IMR-90 (cell line): ENCODE data around the gene MIEF1. TPM values are rescaled to one million over a fixed set of nuclear protein-coding genes. Genes with fewer than 3 reads are reported as not detected.

Experiments used
- ATAC-seq: fragments of 200-7000 bp; cut with Tn5 transposase; 2 replicates; pipeline ENCODE4 v1.9.1; 2020; ENCODE audit warnings: low read depth, mild to moderate bottlenecking, moderate library complexity
- BruUV-seq: library from RNA; stranded (reverse); fragments of 400-500 nt; replicated peaks from 2 replicates; lab custom pipeline; 2021; lab: Mats Ljungman, UMichigan
- CTCF ChIA-PET: fragments of 300-600 bp; formaldehyde crosslinking; extraction: SDS; loops from one replicate; lab custom pipeline; 2021; ENCODE audit warnings: antibody characterized with exemption; lab: Yijun Ruan, JAX
- POLR2A ChIA-PET: fragments of 300-600 bp; sonication (Branson Sonifier 250); formaldehyde crosslinking; loops from one replicate; lab custom pipeline; 2022; ENCODE audit warnings: antibody characterized with exemption; ENCODE audit not compliant: unreplicated experiment; lab: Charles Lee
- DNase-seq: peaks from one replicate; pipeline ENCODE4 v3.0.0; 2013
- H2AFZ ChIP-seq: replicated peaks from 2 replicates; pipeline ENCODE3; 2013; ENCODE audit warnings: low read length, mild to moderate bottlenecking; ENCODE audit not compliant: poor library complexity
- H2AK5ac ChIP-seq: 2 replicates; pipeline ENCODE4 v1.6.1; 2013; ENCODE audit warnings: low read depth, low read length, inconsistent platforms
- H2AK9ac ChIP-seq: replicated peaks from 2 replicates; pipeline ENCODE3; 2013; ENCODE audit warnings: mild to moderate bottlenecking, low read depth, low read length, moderate library complexity; ENCODE audit not compliant: poor library complexity
- H2BK120ac ChIP-seq: 2 replicates; pipeline ENCODE4 v1.6.1; 2013; ENCODE audit warnings: low read depth, low read length, inconsistent platforms
- H2BK15ac ChIP-seq: 3 replicates; pipeline ENCODE4 v1.6.1; 2013; ENCODE audit warnings: low read depth, low read length, inconsistent platforms
- H2BK20ac ChIP-seq: 2 replicates; pipeline ENCODE4 v1.6.1; 2013; ENCODE audit warnings: low read depth, mild to moderate bottlenecking, inconsistent platforms, low read length, moderate library complexity
- H2BK5ac ChIP-seq: 2 replicates; pipeline ENCODE4 v1.6.1; 2013; ENCODE audit warnings: mild to moderate bottlenecking, low read depth, low read length, inconsistent platforms; ENCODE audit not compliant: poor library complexity, severe bottlenecking
- H3K14ac ChIP-seq: replicated peaks from 2 replicates; pipeline ENCODE4 v1.6.1; 2013; ENCODE audit warnings: low read depth, low read length, inconsistent platforms
- H3K18ac ChIP-seq: 2 replicates; pipeline ENCODE4 v1.6.1; 2013; ENCODE audit warnings: low read depth, low read length, control low read depth
- H3K23ac ChIP-seq: 2 replicates; pipeline ENCODE4 v1.6.1; 2013; ENCODE audit warnings: low read depth, low read length, inconsistent platforms
- H3K27ac ChIP-seq: 2 replicates; pipeline ENCODE4 v1.5.1; 2013; ENCODE audit warnings: mild to moderate bottlenecking, control low read depth, low read length; ENCODE audit not compliant: insufficient read depth
- H3K27me3 ChIP-seq: 2 replicates; pipeline ENCODE4 v1.6.1; 2013; ENCODE audit warnings: low read length; ENCODE audit not compliant: control insufficient read depth, insufficient read depth
- H3K36me3 ChIP-seq: 2 replicates; pipeline ENCODE4 v1.6.1; 2013; ENCODE audit warnings: low read length, mixed read lengths; ENCODE audit not compliant: control insufficient read depth, insufficient read depth
- H3K4ac ChIP-seq: 2 replicates; pipeline ENCODE4 v1.6.1; 2013; ENCODE audit warnings: low read depth, low read length, inconsistent platforms
- H3K4me1 ChIP-seq: 2 replicates; pipeline ENCODE4 v1.6.1; 2013; ENCODE audit warnings: low read length, mixed read lengths; ENCODE audit not compliant: control insufficient read depth, insufficient read depth
- H3K4me2 ChIP-seq: 2 replicates; pipeline ENCODE4 v1.6.1; 2013; ENCODE audit warnings: low read depth, mild to moderate bottlenecking, control low read depth, low read length, moderate library complexity
- H3K4me3 ChIP-seq: 2 replicates; pipeline ENCODE4 v1.5.1; 2013; ENCODE audit warnings: low read depth, mild to moderate bottlenecking, control low read depth, low read length, moderate library complexity; ENCODE audit not compliant: insufficient read depth
- H3K56ac ChIP-seq: 2 replicates; pipeline ENCODE4 v1.6.1; 2013; ENCODE audit warnings: low read length, inconsistent platforms; ENCODE audit not compliant: insufficient read depth; ENCODE audit errors: extremely low read depth
- H3K79me1 ChIP-seq, 2 experiments: 2 replicates each; pipeline ENCODE4 v1.6.1; 2013; ENCODE audit warnings: low read length in 2 of 2, inconsistent platforms in 1 of 2, low read depth in 1 of 2
- H3K9ac ChIP-seq: 2 replicates; pipeline ENCODE4 v1.6.1; 2013; ENCODE audit warnings: low read depth, low read length, control low read depth
- H3K9me1 ChIP-seq: 2 replicates; pipeline ENCODE4 v1.6.1; 2013; ENCODE audit warnings: low read length, inconsistent platforms; ENCODE audit not compliant: insufficient read depth
- H3K9me3 ChIP-seq: 2 replicates; pipeline ENCODE4 v1.6.1; 2013; ENCODE audit warnings: low read length; ENCODE audit not compliant: control insufficient read depth, insufficient read depth
- H4K20me1 ChIP-seq: 2 replicates; pipeline ENCODE4 v1.6.1; 2013; ENCODE audit warnings: low read length, inconsistent platforms; ENCODE audit not compliant: insufficient read depth
- H4K5ac ChIP-seq: 2 replicates; pipeline ENCODE4 v1.6.1; 2013; ENCODE audit warnings: mild to moderate bottlenecking, low read depth, low read length, control low read depth
- H4K8ac ChIP-seq, 2 experiments: 2 replicates each; pipeline ENCODE4 v1.6.1; 2013; ENCODE audit warnings: low read depth in 2 of 2, low read length in 2 of 2, control low read depth in 1 of 2, inconsistent platforms in 1 of 2
- H4K91ac ChIP-seq: 2 replicates; pipeline ENCODE4 v1.6.1; 2013; ENCODE audit warnings: low read depth, low read length, inconsistent platforms; ENCODE audit not compliant: insufficient read depth
- BHLHE40 ChIP-seq: fragments of 150-350 bp; IDR thresholded peaks from 2 replicates; pipeline ENCODE4 v1.6.1; 2016; ENCODE audit warnings: mild to moderate bottlenecking, low read depth, low read length
- CEBPB ChIP-seq: IDR thresholded peaks from 2 replicates; pipeline ENCODE4 v1.6.1; 2012; ENCODE audit warnings: low read depth, low read length, improper control_type of control experiment
- CHD1 ChIP-seq: IDR thresholded peaks from 2 replicates; pipeline ENCODE4 v1.6.1; 2012; ENCODE audit warnings: low read depth, low read length, improper control_type of control experiment
- CTCF ChIP-seq: conservative IDR thresholded peaks from 2 replicates; pipeline ENCODE4 v1.5.1; 2012; ENCODE audit warnings: mild to moderate bottlenecking, low read depth, low read length, improper control_type of control experiment
- ELK1 ChIP-seq: fragments of 150-350 bp; IDR thresholded peaks from 2 replicates; pipeline ENCODE4 v1.6.1; 2016; ENCODE audit warnings: low read depth, mild to moderate bottlenecking, low read length, moderate library complexity, borderline replicate concordance
- FOS ChIP-seq: fragments of 150-350 bp; IDR thresholded peaks from 2 replicates; pipeline ENCODE4 v1.6.1; 2016; ENCODE audit warnings: low read depth, low read length
- MAFK ChIP-seq: IDR thresholded peaks from 2 replicates; pipeline ENCODE4 v1.6.1; 2012; ENCODE audit warnings: low read depth, low read length, improper control_type of control experiment
- MAZ ChIP-seq: IDR thresholded peaks from 2 replicates; pipeline ENCODE4 v1.6.1; 2012; ENCODE audit warnings: low read depth, mild to moderate bottlenecking, low read length, improper control_type of control experiment, moderate library complexity, borderline replicate concordance
- MXI1 ChIP-seq: IDR thresholded peaks from 2 replicates; pipeline ENCODE4 v1.6.1; 2012; ENCODE audit warnings: low read depth, mild to moderate bottlenecking, low read length, moderate library complexity, borderline replicate concordance
- NFE2L2 ChIP-seq: fragments of 150-350 bp; IDR thresholded peaks from 2 replicates; pipeline ENCODE4 v1.6.1; 2016; ENCODE audit warnings: low read depth, mild to moderate bottlenecking, low read length
- POLR2A ChIP-seq: IDR thresholded peaks from 2 replicates; pipeline ENCODE4 v1.6.1; 2012; ENCODE audit warnings: mild to moderate bottlenecking, low read depth, low read length
- RAD21 ChIP-seq: IDR thresholded peaks from 2 replicates; pipeline ENCODE4 v1.6.1; 2012; ENCODE audit warnings: low read length, improper control_type of control experiment
- RCOR1 ChIP-seq: IDR thresholded peaks from 2 replicates; pipeline ENCODE4 v1.6.1; 2012; ENCODE audit warnings: mild to moderate bottlenecking, low read length, improper control_type of control experiment; ENCODE audit not compliant: insufficient replicate concordance
- RFX5 ChIP-seq: IDR thresholded peaks from 2 replicates; pipeline ENCODE4 v1.8.0; 2012; ENCODE audit warnings: low read depth, mild to moderate bottlenecking, low read length, moderate library complexity
- SMC3 ChIP-seq: fragments of 150-350 bp; IDR thresholded peaks from 2 replicates; pipeline ENCODE4 v1.6.1; 2016; ENCODE audit warnings: low read depth, mild to moderate bottlenecking, antibody characterized with exemption, low read length, moderate library complexity
- USF2 ChIP-seq: fragments of 150-350 bp; IDR thresholded peaks from 2 replicates; pipeline ENCODE4 v1.6.1; 2017; ENCODE audit warnings: mild to moderate bottlenecking, antibody characterized with exemption, low read length, low read depth
- WGBS, 2 experiments: methylation state at CpG; one replicate each; pipeline versions ENCODE4 v1.1.5 to v1.1.7; 2013; ENCODE audit warnings: missing lambda C conversion rate in 2 of 2; ENCODE audit not compliant: insufficient read length in 1 of 2; ENCODE audit errors: extremely low coverage in 2 of 2; 5-methylcytosine and 5-hydroxymethylcytosine counted together
- dilution Hi-C: fragments of 300-500 bp; cut with HindIII; formaldehyde crosslinking; loops from one replicate; pipeline ENCODE4 v1.14.3; 2018; ENCODE audit warnings: low sequenced_read_pairs; ENCODE audit not compliant: unreplicated experiment
- in situ Hi-C: fragments of 300-500 bp; cut with MboI; formaldehyde crosslinking; loops from 3 replicates; pipeline ENCODE4 v1.14.3; 2019; ENCODE audit warnings: low sequenced_read_pairs, inconsistent platforms, mixed read lengths
- intact Hi-C: fragments of 100-400 bp; cut with micrococcal nuclease; formaldehyde crosslinking; loops from 2 replicates; pipeline ENCODE4 v1.10.0; 2022
- polyA plus RNA-seq, 3 experiments: library from polyadenylated mRNA; depleted of rRNA; stranded (reverse); fragments of >200 nt; gene quantifications; 2 replicates each; pipeline ENCODE4 v1.2.3, GENCODE V29; 2012; ENCODE audit warnings: low replicate concordance in 1 of 3
- total RNA-seq: library from RNA; depleted of rRNA; stranded (reverse); fragments of >200 nt; gene quantifications from 2 replicates; pipeline ENCODE4 v1.2.3, GENCODE V29; 2012

The MIEF1 gene
- total and polyA plus RNA-seq, 2 of the 4 experiments (the other 2 are of a cell fraction) = 9.7 to 16.9 TPM

GRCh38 chr22:39529487-39529851 lies 27.4 kb downstream of the MIEF1 start:
- TF ChIP-seq CHD1 (no peak), MAFK (no peak), BHLHE40 (no peak), NFE2L2 (no peak), ELK1 (no peak), MAZ (no peak), CEBPB (no peak), CTCF (no peak), MXI1 (no peak), FOS (no peak), SMC3 (no peak), USF2 (no peak), RAD21 (no peak), POLR2A (no peak), RFX5 (no peak), RCOR1 (no peak)
- Histone ChIP-seq H3K14ac (no peak overlapping the region), H3K9ac (no peak overlapping the region), H4K5ac (no peak overlapping the region), H2AK9ac (peak overlapping the region; percentile 73), H2BK120ac (no peak overlapping the region), H3K79me1 (peaks cover 23 to 71% of the 10 kb centered on the region in 2 experiments), H3K4me3 (no peak overlapping the region), H2BK20ac (no peak overlapping the region), H2AK5ac (no peak overlapping the region), H3K4me2 (no peak overlapping the region), H4K91ac (no peak overlapping the region), H2BK5ac (no peak overlapping the region), H2BK15ac (no peak overlapping the region), H3K9me3 (no peaks in the 10 kb centered on the region), H3K56ac (no peak overlapping the region), H3K9me1 (peaks cover 2% of the 10 kb centered on the region; the same call in 1 of the 2 replicates), H3K4me1 (peaks cover 5% of the 10 kb centered on the region), H4K20me1 (peaks cover 63% of the 10 kb centered on the region), H3K27ac (no peak overlapping the region), H3K23ac (no peak overlapping the region), H4K8ac (no peak overlapping the region), H3K4ac (no peak overlapping the region), H2AFZ (peak overlapping the region; percentile 83), H3K27me3 (no peaks in the 10 kb centered on the region), H3K36me3 (peaks cover 13% of the 10 kb centered on the region), H3K18ac (no peak overlapping the region)
- DNase-seq (no peak), ATAC-seq (no peak)
- intact Hi-C loops = loop anchor here (10.0 kb wide), 1 partner anchor 125 kb away; no protein-coding TSS in a partner anchor
- BruUV-seq = no TSS peak
- CTCF ChIA-PET = interaction anchor here (0.6 to 1.7 kb wide), 6 partner anchors 36 to 515 kb away, joined by 3 to 14 read pairs (median 4); no protein-coding TSS in a partner anchor
- dilution Hi-C loops = no loop called here
- in situ Hi-C loops = loop anchor here (10.0 kb wide), 1 partner anchor 215 kb away; the partner anchor contains the start of gene RPL3
- 66% methylated on average over 13 of the region's 17 CpGs; no CpG with 5 or more reads in 1 of the 2 experiments for WGBS, 2 experiments
- POLR2A ChIA-PET = interaction anchor here (0.6 to 1.4 kb wide), 2 partner anchors 9 to 72 kb away, joined by 4 read pairs; partner anchors contain the start of gene ATF4
